Vagina (tissue), 2 donors: ENCODE data around the gene CD101.

Source experiments
- POLR2A ChIP-seq, 2 donors: fragments of 450-650 bp; IDR thresholded peaks; one replicate each; pipeline ENCODE4 v1.6.1; 2017; ENCODE audit warnings: antibody characterized with exemption in 2 of 2, mild to moderate bottlenecking in 2 of 2, moderate library complexity in 2 of 2
- TF ChIP-seq, protein P1 (sequence below), 3 experiments: fragments of 450-650 bp in 2 of 3; fragments of 200-600 bp in 1 of 3; sonication (generic) in 1 of 3; IDR thresholded peaks; one replicate each; pipeline ENCODE4 v1.5.1; 2017 to 2019; ENCODE audit warnings: antibody characterized with exemption in 3 of 3, mild to moderate bottlenecking in 2 of 3, moderate library complexity in 2 of 3

DNA sequence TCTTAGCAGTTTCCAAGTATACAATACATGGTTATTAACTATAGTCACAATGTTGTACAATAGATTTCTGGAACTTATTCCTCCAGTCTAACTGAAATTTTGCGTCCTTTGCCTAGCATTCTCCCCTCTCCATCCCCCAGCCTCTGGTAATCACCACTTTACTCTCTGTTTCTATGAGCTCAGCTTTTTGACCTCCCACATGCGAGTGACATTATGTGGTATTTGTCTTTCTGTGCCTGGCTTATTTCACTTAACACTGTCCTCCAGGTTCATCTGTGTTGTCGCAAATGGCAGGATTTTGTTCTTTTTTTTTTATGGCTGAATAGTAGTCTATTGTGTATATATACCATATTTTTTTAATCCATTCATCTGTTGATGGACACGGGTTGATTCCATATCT lies 43.9 kb upstream of the CD101 start:
- TF ChIP-seq, protein P1, sequence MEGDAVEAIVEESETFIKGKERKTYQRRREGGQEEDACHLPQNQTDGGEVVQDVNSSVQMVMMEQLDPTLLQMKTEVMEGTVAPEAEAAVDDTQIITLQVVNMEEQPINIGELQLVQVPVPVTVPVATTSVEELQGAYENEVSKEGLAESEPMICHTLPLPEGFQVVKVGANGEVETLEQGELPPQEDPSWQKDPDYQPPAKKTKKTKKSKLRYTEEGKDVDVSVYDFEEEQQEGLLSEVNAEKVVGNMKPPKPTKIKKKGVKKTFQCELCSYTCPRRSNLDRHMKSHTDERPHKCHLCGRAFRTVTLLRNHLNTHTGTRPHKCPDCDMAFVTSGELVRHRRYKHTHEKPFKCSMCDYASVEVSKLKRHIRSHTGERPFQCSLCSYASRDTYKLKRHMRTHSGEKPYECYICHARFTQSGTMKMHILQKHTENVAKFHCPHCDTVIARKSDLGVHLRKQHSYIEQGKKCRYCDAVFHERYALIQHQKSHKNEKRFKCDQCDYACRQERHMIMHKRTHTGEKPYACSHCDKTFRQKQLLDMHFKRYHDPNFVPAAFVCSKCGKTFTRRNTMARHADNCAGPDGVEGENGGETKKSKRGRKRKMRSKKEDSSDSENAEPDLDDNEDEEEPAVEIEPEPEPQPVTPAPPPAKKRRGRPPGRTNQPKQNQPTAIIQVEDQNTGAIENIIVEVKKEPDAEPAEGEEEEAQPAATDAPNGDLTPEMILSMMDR (IDR thresholded peaks at IDR 0.05), result no peak
- TF ChIP-seq POLR2A (IDR thresholded peaks at IDR 0.05), result no peak
